Ishikawa (cell line): ENCODE data around the gene FRMPD4.

Experiments used
- CEBPB ChIP-seq: IDR thresholded peaks from 2 replicates; pipeline ENCODE4 v1.6.1; 2012
- CREB1 ChIP-seq: IDR thresholded peaks from 2 replicates; pipeline ENCODE4 v1.6.1; 2012; ENCODE audit warnings: low read depth
- EGR1 ChIP-seq: IDR thresholded peaks from 2 replicates; pipeline ENCODE4 v1.6.1; 2012
- EP300 ChIP-seq: IDR thresholded peaks from 2 replicates; pipeline ENCODE4 v1.6.1; 2012; ENCODE audit warnings: borderline replicate concordance
- NFIC ChIP-seq: IDR thresholded peaks from 2 replicates; pipeline ENCODE4 v1.6.1; 2012
- RAD21 ChIP-seq: IDR thresholded peaks from 2 replicates; pipeline ENCODE4 v1.6.1; 2012; ENCODE audit warnings: low read depth
- REST ChIP-seq: IDR thresholded peaks from 2 replicates; pipeline ENCODE4 v1.6.1; 2012; ENCODE audit warnings: low read depth, mild to moderate bottlenecking
- TAF1 ChIP-seq: IDR thresholded peaks from 2 replicates; pipeline ENCODE4 v1.6.1; 2012; ENCODE audit warnings: low read depth, mild to moderate bottlenecking
- TEAD4 ChIP-seq: IDR thresholded peaks from 2 replicates; pipeline ENCODE4 v1.6.1; 2012
- USF1 ChIP-seq: IDR thresholded peaks from 2 replicates; pipeline ENCODE4 v1.6.1; 2012

- TF ChIP-seq TEAD4 (no peak), EP300 (no peak), REST (no peak), NFIC (no peak), CREB1 (no peak), RAD21 (no peak), TAF1 (no peak), EGR1 (no peak), USF1 (no peak), CEBPB (no peak)
These were observed 176.4 kb downstream of the FRMPD4 start for GRCh38 chrX:12314651-12315050.
